ENCODE results near the gene DOK7. TPM values are rescaled to one million over a fixed set of nuclear protein-coding genes. Genes with fewer than 3 reads are reported as not detected.

DOK7 gene
- total and polyA plus RNA-seq, 7 donors, result 0.85 to 1.9 (median 1.2) TPM; not detected in 4

- H3K9me3 ChIP-seq, result no peaks in the 10 kb centered on the region
- no peak for DNase-seq
- TF ChIP-seq POLR2AphosphoS5 (IDR thresholded peaks at IDR 0.05) (no peak), CTCF (IDR thresholded peaks at IDR 0.05) (peak; percentile 65 to 99 (median 92))
- H3K27ac ChIP-seq, result no peak overlapping the region
- intact Hi-C loops (cut with DNase I), result loop anchor here (5.0 kb wide), 1 partner anchor 133 kb away; no protein-coding TSS in a partner anchor
- peaks cover 0 to 44% (median 6%) of the 10 kb centered on the region in 3 donors for H3K27me3 ChIP-seq
- H3K4me1 ChIP-seq, result peaks cover 0 to 10% (median 7%) of the 10 kb centered on the region in 4 donors
- no peaks in the 10 kb centered on the region for H3K36me3 ChIP-seq
- H3K4me3 ChIP-seq, result no peak overlapping the region
- 11 to 20% methylated on average over 17 of the region's 17 CpGs for WGBS, 2 donors
These were observed 17.5 kb downstream of the DOK7 start for GRCh38 chr4:3480528-3481112.

- peaks cover 0 to 46% (median 7%) of the 10 kb centered on the region in 3 donors for H3K27me3 ChIP-seq
- no peak overlapping the region for H3K4me3 ChIP-seq
- DNase-seq, result no peak
- no peaks in the 10 kb centered on the region for H3K36me3 ChIP-seq
- H3K9me3 ChIP-seq, result no peaks in the 10 kb centered on the region
- no peak overlapping the region for H3K27ac ChIP-seq
- TF ChIP-seq POLR2AphosphoS5 (IDR thresholded peaks at IDR 0.05) (no peak), POLR2A (IDR thresholded peaks at IDR 0.05) (no peak), CTCF (IDR thresholded peaks at IDR 0.05) (no peak), EP300 (IDR thresholded peaks at IDR 0.05) (no peak)
- 12 to 45% methylated on average over 5 of the region's 5 CpGs for WGBS, 2 donors
- peaks cover 0 to 10% (median 7%) of the 10 kb centered on the region in 4 donors for H3K4me1 ChIP-seq
- intact Hi-C loops (cut with DNase I), result loop anchor here (5.0 kb wide), 1 partner anchor 134 kb away; no protein-coding TSS in a partner anchor
These were observed 18.0 kb downstream of the DOK7 start for GRCh38 chr4:3481113-3481531.

GRCh38 chr4:3481783-3482393 is 18.8 kb downstream of the DOK7 start:
- no peak overlapping the region for H3K4me3 ChIP-seq
- 17 to 59% methylated on average over 19 of the region's 19 CpGs for WGBS, 2 donors
- H3K9me3 ChIP-seq, result no peaks in the 10 kb centered on the region
- peaks cover 0 to 10% (median 7%) of the 10 kb centered on the region in 4 donors for H3K4me1 ChIP-seq
- intact Hi-C loops (cut with DNase I), result loop anchor here (5.0 kb wide), 1 partner anchor 135 kb away; no protein-coding TSS in a partner anchor
- DNase-seq, result no peak
- H3K36me3 ChIP-seq, result no peaks in the 10 kb centered on the region
- no peak overlapping the region for H3K27ac ChIP-seq
- TF ChIP-seq CTCF (IDR thresholded peaks at IDR 0.05), result no peak
- no peak for TF ChIP-seq POLR2AphosphoS5 (IDR thresholded peaks at IDR 0.05)
- no peak for TF ChIP-seq EP300 (IDR thresholded peaks at IDR 0.05)
- no peak for TF ChIP-seq POLR2A (IDR thresholded peaks at IDR 0.05)
- peaks cover 0 to 54% (median 13%) of the 10 kb centered on the region in 3 donors for H3K27me3 ChIP-seq

GRCh38 chr4:3482707-3483106 is 19.6 kb downstream of the DOK7 start:
- H3K9me3 ChIP-seq, result no peaks in the 10 kb centered on the region
- no peak overlapping the region for H3K4me3 ChIP-seq
- H3K27ac ChIP-seq, result no peak overlapping the region
- H3K4me1 ChIP-seq, result peaks cover 0 to 10% (median 7%) of the 10 kb centered on the region in 4 donors
- WGBS, 2 donors, result 59 to 90% methylated on average over 12 of the region's 12 CpGs
- no peak for DNase-seq
- no peaks in the 10 kb centered on the region for H3K36me3 ChIP-seq
- TF ChIP-seq POLR2A (IDR thresholded peaks at IDR 0.05) (no peak), CTCF (IDR thresholded peaks at IDR 0.05) (no peak), POLR2AphosphoS5 (IDR thresholded peaks at IDR 0.05) (no peak), EP300 (IDR thresholded peaks at IDR 0.05) (no peak)
- intact Hi-C loops (cut with DNase I), result loop anchor here (5.0 kb wide), 1 partner anchor 135 kb away; no protein-coding TSS in a partner anchor
- peaks cover 0 to 61% (median 13%) of the 10 kb centered on the region in 3 donors for H3K27me3 ChIP-seq

Measured in sigmoid colon (tissue), 7 donors.